HG03066 (cell line): ENCODE data around the gene TNFRSF4.
"Not testable (repeated sequence)": the region's sequence is repeated elsewhere in the genome, so short reads cannot be mapped to it uniquely, and the experiment has no call there.

Source experiments
- ATAC-seq: cut with Tn5 transposase; IDR thresholded peaks from one replicate; pipeline ENCODE4 v1.9.1; 2021; ENCODE audit warnings: low read depth; ENCODE audit not compliant: unreplicated experiment

Gene TNFRSF4

DNA sequence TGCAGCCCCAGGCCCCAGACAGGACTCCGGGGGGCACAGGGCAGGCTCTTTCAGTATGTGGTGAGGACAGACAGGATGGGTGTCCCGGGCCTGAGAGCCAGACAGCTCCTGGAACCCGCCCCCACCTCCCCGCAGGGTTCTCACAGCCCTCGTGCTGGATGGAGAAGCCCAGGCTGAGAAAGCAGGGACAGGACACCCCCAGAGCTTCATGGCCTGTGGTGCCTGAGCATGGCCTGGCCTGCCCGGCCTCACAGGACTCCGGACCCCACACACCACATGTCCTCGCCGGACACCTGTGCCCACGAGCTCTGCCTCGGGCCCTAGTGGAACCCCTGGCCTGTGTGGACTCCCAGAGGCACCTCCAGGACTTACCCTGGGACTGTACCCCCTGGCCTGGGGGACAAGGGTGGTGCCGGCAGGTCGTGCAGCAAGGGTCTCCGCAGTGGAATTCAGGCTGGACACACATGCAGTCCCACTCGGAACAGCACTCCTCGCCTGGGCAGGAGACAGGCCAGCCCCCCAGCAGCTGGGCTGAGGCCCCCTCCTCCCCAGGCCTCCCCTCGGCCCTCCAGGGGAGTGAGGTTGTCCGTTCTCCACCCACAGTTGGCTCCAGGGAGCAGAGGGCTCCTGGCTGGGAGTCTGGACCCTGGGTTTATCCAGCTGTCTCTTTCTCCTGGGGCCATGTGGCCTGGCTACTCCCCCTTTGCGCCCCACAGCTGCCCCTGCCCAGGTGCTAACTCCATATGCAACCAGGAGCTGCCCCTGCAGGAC is 8.8 kb downstream of the TNFRSF4 start:
- no peak for ATAC-seq

DNA sequence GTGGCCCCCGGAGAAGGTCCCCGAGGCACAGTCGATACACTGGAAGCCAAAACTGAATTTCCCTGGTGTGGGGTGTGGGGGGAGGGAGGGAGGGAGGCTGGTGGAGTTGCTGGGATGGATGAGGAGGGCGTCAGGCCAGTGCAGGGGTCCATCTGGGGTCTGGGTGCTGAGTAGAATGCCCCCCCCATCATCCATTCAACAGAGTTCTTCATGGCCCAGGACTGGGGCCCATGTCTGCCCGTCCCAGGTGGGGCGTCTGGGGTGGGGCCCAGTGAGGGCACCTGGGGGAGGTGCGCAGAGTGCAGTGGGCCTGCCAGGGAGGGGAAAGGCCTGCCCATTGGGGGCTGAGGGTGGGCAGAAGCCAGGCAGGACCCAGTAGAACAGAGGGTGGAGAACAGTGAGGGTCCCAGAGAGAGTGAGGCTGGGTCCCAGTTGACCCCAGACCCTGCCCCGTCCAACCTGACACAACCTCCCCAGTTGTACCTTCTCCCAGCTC is 9.5 kb downstream of the TNFRSF4 start:
- no peak for ATAC-seq

DNA sequence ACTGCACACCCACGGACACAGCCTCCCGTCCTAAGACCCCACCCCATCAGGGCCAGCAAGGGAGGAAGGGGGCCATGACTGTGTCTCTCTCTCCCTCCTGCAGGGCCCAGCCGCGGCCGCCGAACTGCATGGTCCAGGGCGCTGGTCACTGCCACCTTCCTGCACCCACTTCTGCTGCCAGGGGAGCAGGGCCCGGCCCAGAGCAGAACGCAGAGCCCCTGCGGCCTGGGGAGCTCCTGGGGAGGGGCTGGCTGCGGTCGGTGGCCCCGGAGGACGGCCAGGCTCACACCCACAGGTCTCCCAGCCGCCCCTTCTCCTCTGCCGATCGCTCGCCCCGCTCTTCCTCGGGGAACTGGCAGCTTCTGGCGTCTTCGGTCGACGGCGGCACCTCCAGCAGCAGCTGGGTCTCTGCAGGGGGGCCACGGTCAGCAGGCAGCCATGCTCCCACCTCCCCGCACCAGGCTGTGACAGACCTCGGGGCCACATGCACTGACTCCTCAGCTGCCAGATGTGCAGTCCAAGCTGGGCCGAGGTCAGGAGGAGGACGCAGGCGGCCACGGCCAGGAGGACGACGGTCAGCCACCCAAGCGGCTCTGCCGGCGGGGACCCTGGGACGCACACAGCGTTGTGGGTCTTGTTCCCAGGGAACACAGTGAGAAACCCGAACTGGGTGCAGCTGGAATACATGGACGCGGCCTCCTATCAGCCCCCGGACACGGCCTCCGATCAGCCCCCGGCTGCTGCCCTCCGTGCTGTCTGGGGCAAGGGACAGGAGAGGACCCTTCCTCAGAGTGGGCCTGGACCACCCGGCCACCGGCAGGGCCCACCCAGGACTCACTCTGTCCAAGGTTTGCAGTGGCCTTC is 10.2 kb downstream of the TNFRSF4 start:
- no peak for ATAC-seq

DNA sequence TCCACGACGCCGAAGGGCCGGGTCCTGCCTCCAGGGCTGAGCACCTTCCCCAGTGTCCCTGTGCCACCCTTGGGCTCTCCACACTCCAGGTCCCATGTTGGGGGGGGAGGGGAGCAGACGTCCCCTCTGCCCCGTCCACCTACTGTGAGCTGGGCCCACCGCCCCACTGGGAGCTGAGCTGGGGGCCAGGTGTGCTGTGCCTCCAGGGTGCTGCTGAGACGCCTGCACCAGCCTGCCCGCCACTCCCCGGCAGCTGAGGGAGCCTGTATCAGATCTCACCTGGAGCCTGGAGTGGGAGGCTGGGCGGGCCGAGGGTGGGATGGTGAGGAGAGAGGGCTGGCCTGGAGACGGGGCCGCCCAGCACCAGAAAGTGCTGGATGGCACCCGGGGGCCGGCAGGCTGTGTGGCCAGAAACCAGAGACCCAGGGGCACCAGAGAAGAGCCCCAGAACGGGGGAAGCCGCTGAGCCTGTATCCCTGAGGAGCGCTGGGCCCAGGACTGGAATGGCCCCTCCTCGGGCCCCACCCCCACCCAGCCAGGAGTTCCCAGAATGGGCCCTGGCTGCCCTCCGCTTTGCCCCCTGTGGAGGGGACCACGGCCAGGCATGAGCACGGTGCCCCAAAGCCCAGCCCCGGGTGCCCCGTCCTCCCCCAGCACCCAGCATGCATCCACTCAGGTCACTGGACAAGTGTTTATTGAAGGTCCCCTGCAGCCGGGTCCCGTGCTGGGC is 11.0 kb downstream of the TNFRSF4 start:
- ATAC-seq: no peak

DNA sequence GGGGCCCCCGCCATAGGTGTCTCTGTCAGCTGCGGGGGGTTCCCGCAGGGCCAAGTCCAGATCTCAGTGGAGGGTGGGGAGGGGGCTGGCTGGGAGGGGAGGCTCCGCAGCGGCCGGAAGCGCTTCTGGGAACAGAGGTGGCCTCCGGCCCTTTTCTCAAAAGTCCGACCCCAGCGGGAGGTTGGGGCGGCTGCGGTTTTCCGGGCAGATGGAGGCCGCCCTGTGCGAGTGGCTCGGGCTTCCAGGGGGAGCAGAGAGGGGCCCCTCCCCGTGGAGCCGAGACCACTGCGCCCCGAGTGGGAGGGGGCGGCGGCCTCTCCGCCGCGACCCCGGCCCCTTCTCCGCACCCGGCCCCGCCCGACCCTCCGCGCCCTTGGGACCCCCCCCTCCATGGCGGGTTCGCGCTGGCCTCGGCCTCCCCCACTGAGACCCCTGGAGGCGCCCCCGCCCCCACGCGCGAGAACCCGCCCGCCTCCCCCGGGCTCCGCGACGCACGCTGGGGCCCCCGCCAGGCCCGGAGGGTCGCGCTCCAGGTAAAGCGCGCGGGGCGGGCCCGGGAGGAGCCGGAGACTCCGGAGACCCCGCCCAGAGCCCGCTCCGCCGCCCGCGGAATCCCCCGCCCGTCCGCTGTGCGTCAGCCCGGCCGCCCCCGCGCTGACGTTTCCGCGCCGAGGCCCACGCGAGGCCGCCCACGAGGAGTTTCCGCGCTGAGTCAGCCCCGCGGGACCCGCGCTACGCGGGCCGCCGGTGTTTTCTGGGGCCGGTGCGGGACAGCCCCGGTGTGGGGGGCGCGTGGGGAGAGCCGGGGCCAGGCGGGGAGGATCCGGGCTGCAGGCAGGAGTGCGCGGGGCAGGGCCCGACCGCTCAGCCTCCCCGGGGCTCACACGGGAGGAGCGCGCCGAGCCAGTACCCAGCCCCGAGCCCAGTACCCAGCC is 12.8 kb downstream of the TNFRSF4 start:
- no peak for ATAC-seq

DNA sequence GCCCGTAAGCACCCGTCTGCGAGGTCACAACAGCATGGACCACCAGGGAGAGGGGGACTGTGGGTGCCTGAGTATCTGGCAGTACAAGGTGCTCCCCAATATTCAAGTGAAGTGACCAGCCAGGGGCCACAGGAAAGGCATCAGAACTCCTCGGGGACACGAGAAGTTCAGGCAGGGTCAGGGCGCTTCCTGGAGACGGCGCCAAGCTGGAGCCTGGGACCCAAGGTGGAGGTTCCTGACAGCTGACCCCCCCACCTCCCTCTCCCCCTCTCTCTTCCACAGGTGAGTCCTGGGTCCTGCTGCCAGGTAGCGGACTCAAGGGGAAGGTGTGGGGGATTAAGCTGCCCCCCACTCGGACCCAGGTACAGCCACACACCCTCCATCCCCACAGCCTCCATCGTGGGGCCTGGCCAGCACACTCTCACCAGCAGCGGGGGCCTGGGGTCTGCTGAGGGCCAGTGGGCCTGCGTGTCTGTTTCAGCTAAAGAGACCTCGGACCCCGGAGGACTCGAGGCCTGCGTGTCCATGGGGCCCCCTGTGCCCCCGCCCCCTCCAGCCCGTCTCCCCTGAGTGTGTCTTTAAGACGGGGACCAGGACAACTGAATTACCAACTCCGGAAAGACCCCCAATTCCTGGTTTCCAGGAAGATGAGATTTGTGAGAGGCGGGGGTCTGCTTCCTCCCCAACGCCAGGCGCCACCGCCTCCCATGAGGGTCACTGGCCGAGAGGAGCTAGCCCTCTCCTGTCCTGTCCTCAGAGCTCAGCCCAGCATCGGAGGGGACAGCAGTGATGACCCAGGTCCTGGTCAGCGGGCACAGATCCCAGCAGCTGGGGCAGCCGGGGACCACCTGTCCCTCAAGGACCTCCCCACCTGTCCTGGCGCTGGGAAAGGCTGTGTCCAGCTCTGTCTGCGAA is 13.7 kb downstream of the TNFRSF4 start:
- no peak for ATAC-seq

DNA sequence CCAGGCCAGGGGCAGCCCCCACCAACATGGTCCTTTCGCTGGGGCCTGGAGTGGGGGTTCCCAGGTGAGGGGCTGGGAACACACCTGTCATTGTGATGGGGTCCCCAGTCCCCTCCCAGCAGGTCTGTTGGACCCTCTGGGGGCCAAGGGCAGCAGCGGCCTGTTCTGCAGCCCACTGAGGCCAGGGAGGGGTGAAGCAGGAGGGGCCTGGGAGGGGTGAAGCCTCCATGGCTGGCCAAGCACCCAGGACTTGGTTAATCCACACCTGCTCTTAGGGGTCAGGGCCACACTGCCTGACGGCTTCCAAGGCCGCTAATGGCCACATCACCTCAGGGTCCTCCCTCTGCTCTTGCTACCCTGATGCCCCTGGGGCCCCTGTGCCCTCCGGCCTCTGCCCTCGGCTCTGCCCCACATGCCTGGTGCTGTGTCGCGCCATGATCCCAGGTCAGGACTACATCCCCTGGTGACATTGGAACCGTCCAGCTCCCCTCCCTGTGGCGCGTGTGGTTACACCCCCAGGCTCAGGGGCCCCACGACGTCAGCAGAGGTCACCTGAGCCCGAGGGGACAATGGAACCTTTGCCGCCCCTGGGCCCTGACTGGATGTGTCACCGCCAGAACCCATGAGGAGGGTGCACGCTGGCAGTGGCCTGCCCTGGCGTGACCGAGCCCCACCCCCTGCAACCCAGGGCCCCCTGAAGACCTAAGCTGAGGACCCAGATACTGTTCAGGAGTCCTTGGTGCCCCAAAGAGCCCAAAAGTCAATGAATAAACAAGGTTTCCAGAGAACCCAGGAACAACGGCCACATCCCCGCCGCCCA is 14.6 kb downstream of the TNFRSF4 start:
- ATAC-seq: no peak

DNA sequence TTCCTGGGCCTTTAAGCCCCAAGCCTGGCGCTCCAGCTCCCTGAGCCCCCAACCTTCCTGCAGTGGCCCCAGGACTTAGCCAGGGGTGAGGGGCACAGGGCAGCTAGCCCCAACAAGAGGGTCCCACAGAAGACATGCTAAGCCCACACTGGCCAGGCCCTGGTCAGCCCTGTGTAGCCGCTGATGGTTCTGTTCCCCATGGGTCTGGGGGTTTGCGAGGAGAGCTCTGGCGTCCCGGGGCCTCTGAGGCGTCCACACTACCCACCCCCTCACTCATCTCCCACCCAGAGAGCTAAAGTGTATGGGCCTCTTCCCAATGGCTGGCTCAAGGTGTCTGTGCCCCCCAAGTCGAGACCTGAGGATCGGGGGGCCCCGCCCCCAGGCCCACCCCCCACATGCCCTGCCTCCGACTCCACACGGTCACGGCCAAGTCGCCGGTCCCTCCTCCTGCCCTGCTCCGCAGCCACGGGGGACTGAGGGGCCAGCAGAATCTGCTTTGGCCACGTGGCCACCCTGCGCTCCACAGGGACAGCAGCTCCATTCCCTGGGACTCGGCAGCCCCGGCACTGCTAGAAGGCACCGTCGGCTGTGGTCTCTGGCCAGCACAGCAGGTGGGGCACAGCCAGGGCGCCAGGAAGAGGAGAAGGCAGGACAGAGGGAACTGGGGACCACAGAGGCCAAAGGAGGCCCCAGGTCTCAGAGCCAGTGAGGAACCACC is 15.4 kb downstream of the TNFRSF4 start:
- ATAC-seq: no peak

DNA sequence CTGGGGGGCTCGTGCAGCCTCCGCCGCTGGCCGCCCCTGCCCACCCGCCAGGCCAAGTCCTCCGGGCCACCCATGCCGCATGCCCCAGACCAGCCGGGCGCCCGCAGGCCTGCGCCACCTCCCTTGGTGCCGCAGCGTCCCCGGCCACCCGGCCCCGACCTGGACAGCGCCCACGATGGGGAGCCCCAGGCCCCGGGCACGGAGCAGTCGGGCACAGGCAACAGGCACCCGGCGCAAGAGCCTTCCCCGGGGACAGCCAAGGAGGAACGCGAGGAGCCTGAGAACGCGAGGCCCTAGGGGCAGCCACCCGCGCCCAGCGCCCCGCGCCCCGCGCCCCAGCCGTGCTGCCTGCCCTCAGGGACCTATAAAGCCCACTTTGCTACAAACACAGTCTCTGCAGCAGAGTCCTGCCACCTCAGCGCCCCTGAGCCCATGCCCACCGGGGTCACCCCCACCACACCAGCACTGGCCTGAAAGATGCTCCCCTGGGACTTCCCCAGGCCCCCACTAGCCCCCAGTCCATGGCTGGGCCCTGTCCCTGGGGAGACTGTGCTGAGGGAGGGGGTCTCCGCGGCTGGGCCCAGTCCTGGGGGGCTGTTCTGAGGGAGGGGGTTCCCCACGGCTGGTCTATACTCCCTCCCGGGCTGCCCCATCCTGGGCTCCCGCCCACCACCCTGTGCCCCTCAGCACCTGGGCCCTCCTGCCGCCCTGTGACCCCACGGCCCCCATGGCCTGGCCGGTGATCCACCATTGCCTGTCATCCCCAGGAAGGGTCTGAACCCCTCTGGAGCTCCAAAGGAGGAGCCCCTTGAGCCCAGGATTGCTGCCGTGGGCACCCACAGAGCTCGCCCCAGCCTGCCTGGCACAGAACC is 16.2 kb downstream of the TNFRSF4 start:
- ATAC-seq: no peak

DNA sequence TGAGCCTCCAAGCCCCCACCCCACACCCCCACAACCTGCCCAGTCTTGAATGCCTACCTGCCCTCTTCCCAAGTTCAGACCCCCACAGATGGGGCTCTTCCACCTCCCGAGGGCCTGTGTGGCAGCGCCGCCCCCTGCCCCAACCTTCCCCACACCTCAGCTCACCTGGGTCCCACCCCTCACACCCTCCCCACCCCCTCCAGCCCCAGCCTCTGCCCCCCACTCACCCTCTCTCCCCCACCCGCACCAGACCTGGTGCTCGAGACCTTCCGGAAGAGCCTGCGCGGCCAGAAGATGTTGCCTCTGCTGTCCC is 16.8 kb downstream of the TNFRSF4 start:
- no peak for ATAC-seq

DNA sequence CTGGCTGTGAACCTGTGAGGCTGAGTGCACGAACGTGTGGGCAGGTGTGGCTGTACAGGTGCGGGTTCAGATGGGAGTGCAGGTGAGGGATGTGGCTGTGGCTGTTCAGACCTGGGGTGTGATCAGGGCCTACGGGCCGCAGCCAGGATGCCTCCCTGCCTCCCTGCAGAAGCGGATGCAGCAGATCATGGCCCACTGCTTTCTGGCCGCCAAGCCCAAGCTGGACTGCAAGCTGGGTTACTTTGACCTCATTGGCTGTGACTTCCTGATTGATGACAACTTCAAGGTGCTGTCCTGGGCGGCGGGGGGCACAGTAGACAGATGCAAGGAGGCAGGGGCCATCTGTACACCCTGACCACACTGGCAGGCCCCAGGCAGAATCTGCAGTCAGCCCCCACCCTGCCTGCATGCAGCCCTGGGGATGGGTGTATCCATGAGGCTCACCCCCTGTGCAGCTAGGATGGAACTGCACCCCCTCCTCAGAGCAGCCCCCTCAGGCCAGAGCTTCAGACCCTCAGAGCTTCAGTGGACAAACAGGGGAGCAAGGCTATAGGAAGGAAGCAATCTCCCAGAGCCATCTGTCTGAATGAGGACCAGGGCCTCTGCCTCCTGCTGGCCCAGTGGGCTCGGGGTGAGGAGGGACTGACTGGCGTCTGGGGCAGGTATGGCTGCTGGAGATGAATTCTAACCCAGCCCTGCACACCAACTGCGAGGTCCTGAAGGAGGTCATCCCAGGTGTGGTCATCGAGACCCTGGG is 17.3 kb downstream of the TNFRSF4 start:
- no peak for ATAC-seq

DNA sequence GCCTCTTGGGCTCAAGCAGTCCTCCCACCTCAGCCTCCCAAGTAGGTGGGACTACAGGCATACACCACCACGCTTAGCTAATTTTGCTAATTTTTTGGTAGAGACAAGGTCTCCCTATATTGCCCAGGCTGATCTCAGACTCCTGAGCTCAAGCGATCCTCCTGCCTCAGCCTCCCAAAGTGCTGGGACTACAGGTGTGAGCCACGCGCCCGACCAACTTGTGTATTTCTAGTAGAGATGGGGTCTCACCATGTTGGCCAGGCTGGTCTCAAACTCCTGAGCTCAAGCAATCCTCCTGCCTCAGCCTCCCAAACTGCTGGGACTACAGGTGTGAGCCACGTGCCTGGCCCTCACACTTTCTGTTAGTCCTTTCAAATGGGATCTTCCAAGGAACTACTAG is 18.2 kb downstream of the TNFRSF4 start:
- not testable (repeated sequence) for ATAC-seq

DNA sequence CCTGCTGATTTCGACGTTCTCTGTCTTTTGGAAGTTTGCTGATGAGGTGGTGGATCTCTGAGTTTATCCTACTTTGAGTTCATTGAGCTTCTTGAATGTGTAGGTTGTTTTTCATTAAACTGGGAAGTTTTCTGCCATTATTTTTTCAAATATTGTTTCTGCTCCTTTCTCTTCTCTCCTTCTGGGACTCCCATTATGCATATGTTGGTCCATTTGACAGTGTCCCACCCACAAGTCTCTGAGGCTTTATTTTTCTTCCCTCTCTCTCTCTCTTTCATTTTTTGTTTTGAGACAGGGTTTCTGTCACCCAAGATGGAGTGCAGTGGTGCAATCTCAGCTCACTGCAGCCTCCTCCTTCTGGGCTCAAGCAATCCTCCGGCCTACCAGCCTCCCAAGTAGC is 19.2 kb downstream of the TNFRSF4 start:
- no peak for ATAC-seq

DNA sequence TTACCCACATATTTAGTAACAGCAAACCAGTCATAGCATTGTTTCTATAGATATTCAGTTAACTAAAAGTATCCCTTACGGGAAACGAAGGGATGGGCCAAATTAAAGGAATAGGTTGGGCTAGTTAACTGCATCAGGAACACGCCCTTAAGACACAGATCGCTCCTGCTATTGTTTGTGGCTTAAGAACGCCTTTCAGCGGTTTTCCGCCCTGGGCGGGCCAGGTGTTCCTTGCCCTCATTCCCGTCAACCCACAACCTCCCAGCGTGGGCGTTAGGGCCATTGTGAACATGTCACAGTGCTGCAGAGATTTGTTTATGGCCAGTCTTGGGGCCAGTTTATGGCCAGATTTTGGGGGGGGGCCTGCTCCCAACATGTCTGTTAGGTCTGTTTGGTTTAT is 22.2 kb downstream of the TNFRSF4 start:
- no peak for ATAC-seq

DNA sequence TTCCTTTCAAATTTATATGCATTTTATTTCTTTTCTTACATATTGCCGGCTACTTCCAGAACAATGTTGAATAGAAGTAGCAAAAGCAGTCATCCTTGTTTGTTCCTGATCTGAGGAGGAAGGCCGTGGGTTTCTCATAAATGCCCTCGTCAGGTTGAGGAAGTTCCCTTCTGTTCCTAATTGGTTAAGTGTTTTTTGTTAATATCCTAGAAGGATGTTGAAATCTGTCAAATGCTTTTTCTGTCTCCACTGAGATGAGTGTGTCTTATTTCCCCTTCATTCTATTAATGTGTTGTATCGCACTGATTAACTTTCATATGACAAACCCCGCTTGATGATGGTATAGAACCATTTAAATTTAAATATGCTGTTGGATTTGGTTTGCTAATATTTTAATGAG is 24.8 kb downstream of the TNFRSF4 start:
- no peak for ATAC-seq

DNA sequence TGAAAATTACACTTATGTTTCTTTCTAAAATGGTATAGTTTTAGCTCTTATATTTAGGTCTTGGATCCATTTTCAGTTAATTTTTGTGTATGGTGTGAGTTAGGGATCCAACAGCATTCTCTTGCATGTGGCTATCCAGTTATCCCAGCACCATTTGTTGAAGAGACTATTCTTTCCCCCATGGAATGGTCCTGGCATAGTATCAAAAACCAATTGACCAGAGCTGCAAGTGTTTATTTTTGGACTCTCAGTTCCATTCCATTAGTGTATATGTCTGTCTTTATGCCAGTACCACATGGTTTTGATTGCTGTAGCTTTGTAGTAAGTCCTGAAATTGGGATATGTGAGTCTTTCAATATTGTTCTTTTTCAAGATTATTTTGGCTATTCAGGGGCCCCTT is 26.0 kb downstream of the TNFRSF4 start:
- no peak for ATAC-seq
